ENCODE data around the gene TOR1B.

The TOR1B gene

DNA sequence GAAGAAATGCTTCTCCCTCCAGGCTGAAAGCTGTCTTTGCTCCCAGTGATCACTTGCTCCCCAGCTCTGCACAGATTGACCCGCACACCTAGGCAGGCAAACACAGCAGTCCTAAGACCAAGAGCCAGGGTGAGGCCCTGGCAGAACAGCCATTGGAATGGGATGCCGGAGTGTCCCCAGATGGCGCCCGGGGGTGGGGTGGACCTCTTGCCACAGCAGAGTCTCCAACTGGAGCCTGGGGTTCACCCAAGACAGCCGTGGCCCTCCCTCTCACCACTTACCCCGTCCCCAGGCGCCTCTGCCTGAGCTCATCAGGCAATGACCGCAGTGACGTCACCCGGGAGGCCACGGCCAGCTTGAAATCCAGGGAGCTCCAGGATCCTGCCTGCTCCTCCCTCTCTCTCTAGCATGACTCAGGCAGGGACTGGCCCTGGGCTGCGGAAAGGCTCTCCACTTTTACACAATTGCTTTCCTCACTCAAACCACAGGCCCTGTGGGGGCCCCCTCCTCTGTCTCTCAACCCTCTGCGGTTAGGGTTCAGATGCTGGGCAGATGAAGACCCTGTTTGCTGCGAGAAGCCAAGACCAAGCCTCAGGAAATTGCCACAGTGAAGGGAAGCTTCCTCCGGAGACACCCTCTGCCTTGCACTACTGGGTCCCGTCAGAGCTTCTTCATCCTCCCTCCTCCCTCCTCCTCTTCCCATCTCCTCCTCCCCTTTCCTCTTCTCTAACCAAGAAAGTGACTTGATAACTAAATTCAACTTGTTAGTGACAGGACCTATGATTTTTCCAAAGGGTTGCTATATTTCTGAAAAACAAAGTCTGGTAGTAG lies 25.8 kb upstream of the TOR1B start (continued):
- TF ChIP-seq ZNF239 (tag by site-specific recombination; IDR thresholded peaks at IDR 0.05): no peak
- TF ChIP-seq KLF8 (tag by site-specific recombination; IDR thresholded peaks at IDR 0.05): peak; percentile 81; the same call in 1 of the 2 replicates
- TF ChIP-seq HIC1 (tag by site-specific recombination; IDR thresholded peaks at IDR 0.05): peak; percentile 74; the same call in 1 of the 2 replicates
- TF ChIP-seq, protein P1, sequence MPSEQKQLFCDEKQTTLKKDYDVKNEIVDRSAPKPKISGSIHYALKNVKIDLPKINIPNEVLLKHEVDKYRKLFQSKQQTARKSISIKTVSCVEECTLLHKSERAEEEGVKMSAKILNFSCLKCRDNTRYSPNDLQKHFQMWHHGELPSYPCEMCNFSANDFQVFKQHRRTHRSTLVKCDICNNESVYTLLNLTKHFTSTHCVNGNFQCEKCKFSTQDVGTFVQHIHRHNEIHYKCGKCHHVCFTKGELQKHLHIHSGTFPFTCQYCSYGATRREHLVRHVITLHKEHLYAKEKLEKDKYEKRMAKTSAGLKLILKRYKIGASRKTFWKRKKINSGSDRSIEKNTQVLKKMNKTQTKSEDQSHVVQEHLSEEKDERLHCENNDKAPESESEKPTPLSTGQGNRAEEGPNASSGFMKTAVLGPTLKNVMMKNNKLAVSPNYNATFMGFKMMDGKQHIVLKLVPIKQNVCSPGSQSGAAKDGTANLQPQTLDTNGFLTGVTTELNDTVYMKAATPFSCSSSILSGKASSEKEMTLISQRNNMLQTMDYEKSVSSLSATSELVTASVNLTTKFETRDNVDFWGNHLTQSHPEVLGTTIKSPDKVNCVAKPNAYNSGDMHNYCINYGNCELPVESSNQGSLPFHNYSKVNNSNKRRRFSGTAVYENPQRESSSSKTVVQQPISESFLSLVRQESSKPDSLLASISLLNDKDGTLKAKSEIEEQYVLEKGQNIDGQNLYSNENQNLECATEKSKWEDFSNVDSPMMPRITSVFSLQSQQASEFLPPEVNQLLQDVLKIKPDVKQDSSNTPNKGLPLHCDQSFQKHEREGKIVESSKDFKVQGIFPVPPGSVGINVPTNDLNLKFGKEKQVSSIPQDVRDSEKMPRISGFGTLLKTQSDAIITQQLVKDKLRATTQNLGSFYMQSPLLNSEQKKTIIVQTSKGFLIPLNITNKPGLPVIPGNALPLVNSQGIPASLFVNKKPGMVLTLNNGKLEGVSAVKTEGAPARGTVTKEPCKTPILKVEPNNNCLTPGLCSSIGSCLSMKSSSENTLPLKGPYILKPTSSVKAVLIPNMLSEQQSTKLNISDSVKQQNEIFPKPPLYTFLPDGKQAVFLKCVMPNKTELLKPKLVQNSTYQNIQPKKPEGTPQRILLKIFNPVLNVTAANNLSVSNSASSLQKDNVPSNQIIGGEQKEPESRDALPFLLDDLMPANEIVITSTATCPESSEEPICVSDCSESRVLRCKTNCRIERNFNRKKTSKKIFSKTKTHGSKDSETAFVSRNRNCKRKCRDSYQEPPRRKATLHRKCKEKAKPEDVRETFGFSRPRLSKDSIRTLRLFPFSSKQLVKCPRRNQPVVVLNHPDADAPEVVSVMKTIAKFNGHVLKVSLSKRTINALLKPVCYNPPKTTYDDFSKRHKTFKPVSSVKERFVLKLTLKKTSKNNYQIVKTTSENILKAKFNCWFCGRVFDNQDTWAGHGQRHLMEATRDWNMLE (tag by site-specific recombination; conservative IDR thresholded peaks at IDR 0.05; ENCODE audit: low read depth): peak; percentile 42; the same call in 1 of the 2 replicates
- TF ChIP-seq HOXC10 (CRISPR knock-in tag; IDR thresholded peaks at IDR 0.05): no peak
- peak; percentile 88 for TF ChIP-seq ZNF692 (tag by site-specific recombination; IDR thresholded peaks at IDR 0.05)
- peak; percentile 48; the same call in 1 of the 2 replicates for TF ChIP-seq BCL11A (tag by site-specific recombination; IDR thresholded peaks at IDR 0.05; ENCODE audit: low read depth)
- peak; percentile 55; the same call in 1 of the 2 replicates for TF ChIP-seq ZNF24 (tag by site-specific recombination; IDR thresholded peaks at IDR 0.05)
- peak; percentile 82 for TF ChIP-seq ZSCAN30 (tag by site-specific recombination; IDR thresholded peaks at IDR 0.05)

- no peaks in the 10 kb centered on the region for H3K4me1 ChIP-seq (ENCODE audit: control insufficient read depth, insufficient read depth, low read length)
- no peak overlapping the region for H3K27ac ChIP-seq (ENCODE audit: extremely low read depth, low read depth, low read length)
- TF ChIP-seq ZNF266 (tag by site-specific recombination; IDR thresholded peaks at IDR 0.05; ENCODE audit: low read depth): no peak
- TF ChIP-seq PBX3 (CRISPR knock-in tag; IDR thresholded peaks at IDR 0.05): no peak
- TF ChIP-seq KLF17 (tag by site-specific recombination; IDR thresholded peaks at IDR 0.05): peak; percentile 59; the same call in 1 of the 2 replicates
- TF ChIP-seq ZNF48 (tag by site-specific recombination; IDR thresholded peaks at IDR 0.05): no peak
- TF ChIP-seq, protein P2, sequence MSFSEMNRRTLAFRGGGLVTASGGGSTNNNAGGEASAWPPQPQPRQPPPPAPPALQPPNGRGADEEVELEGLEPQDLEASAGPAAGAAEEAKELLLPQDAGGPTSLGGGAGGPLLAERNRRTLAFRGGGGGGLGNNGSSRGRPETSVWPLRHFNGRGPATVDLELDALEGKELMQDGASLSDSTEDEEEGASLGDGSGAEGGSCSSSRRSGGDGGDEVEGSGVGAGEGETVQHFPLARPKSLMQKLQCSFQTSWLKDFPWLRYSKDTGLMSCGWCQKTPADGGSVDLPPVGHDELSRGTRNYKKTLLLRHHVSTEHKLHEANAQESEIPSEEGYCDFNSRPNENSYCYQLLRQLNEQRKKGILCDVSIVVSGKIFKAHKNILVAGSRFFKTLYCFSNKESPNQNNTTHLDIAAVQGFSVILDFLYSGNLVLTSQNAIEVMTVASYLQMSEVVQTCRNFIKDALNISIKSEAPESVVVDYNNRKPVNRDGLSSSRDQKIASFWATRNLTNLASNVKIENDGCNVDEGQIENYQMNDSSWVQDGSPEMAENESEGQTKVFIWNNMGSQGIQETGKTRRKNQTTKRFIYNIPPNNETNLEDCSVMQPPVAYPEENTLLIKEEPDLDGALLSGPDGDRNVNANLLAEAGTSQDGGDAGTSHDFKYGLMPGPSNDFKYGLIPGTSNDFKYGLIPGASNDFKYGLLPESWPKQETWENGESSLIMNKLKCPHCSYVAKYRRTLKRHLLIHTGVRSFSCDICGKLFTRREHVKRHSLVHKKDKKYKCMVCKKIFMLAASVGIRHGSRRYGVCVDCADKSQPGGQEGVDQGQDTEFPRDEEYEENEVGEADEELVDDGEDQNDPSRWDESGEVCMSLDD (tag by site-specific recombination; IDR thresholded peaks at IDR 0.05): no peak
- no peak for TF ChIP-seq ZNF501 (tag by site-specific recombination; IDR thresholded peaks at IDR 0.05)
- TF ChIP-seq ZNF121 (tag by site-specific recombination; IDR thresholded peaks at IDR 0.05): no peak
- TF ChIP-seq ZFP69B (tag by site-specific recombination; IDR thresholded peaks at IDR 0.05): no peak
- TF ChIP-seq KLF1 (tag by site-specific recombination; IDR thresholded peaks at IDR 0.05): peak; percentile 82
- ChIA-PET CTCF (interaction anchor here (0.6 to 4.7 kb wide), 16 partner anchors 10 to 646 kb away, joined by 3 to 57 read pairs (median 5); no protein-coding TSS in a partner anchor), POLR2A (interaction anchor here (1.1 to 2.2 kb wide), 6 partner anchors 13 to 134 kb away, joined by 3 to 17 read pairs (median 6); no protein-coding TSS in a partner anchor)
- H3K36me3 ChIP-seq (ENCODE audit: control insufficient read depth in 2 of 2, insufficient read depth in 1 of 2, low read length in 2 of 2): no peaks in the 10 kb centered on the region
- H3K9me3 ChIP-seq (ENCODE audit: control insufficient read depth, insufficient read depth, low read depth, low read length): no peaks in the 10 kb centered on the region
- no peak overlapping the region for H3K4me3 ChIP-seq (ENCODE audit: low read depth, low read length)
Measured at GRCh38 chr9:129777769-129778130, 25.2 kb upstream of the TOR1B start.
